Uterus (tissue), 4 donors: ENCODE data around the gene PIEZO2. TPM values are rescaled to one million over a fixed set of nuclear protein-coding genes. Genes with fewer than 3 reads are reported as not detected.

Experiments
- DNase-seq, 2 donors: peaks; one replicate each; pipeline ENCODE4 v3.0.0-alpha.2; 2019 to 2020
- H3K27ac ChIP-seq, 2 donors: fragments of 200-600 bp; sonication (generic); 1 replicate in 1 of 2; 2 replicates in 1 of 2; pipeline ENCODE4 v1.5.1; 2016 to 2018
- H3K27me3 ChIP-seq, 2 donors: fragments of 200-600 bp; sonication (generic); one replicate each; pipeline ENCODE4 v1.5.1; 2018 to 2019; ENCODE audit warnings: control low read depth in 1 of 2
- H3K36me3 ChIP-seq, 2 donors: fragments of 200-600 bp; sonication (generic); one replicate each; pipeline ENCODE4 v1.5.1; 2019; ENCODE audit warnings: control low read depth in 1 of 2
- H3K4me1 ChIP-seq, 2 donors: fragments of 200-600 bp; sonication (generic); one replicate each; pipeline ENCODE4 v1.5.1; 2018 to 2019; ENCODE audit warnings: control low read depth in 1 of 2
- H3K4me3 ChIP-seq, 2 donors: fragments of 200-600 bp; sonication (generic); 1 replicate in 1 of 2; 2 replicates in 1 of 2; pipeline ENCODE4 v1.5.1; 2018 to 2019; ENCODE audit warnings: mild to moderate bottlenecking in 1 of 2
- H3K9me3 ChIP-seq, 2 donors: fragments of 200-600 bp; sonication (generic); one replicate each; pipeline ENCODE4 v1.5.1; 2019; ENCODE audit warnings: control low read depth in 1 of 2
- POLR2A ChIP-seq, 2 donors: fragments of 450-650 bp; IDR thresholded peaks; one replicate each; pipeline ENCODE4 v1.6.1; 2016; ENCODE audit warnings: antibody characterized with exemption in 2 of 2, mild to moderate bottlenecking in 1 of 2, moderate library complexity in 1 of 2
- intact Hi-C: fragments of 100-400 bp; cut with DNase I; formaldehyde crosslinking; loops from one replicate; pipeline ENCODE4 v1.15.1; 2023; ENCODE audit warnings: low total_unique reads
- total RNA-seq, 4 donors: library from RNA; depleted of rRNA in 3 of 4; stranded (reverse); fragments of >200 nt in 3 of 4; gene quantifications; one replicate each; pipeline versions ENCODE4 v1.1.0 to v1.2.4, GENCODE V29; 2014 to 2023
- TF ChIP-seq, protein P1 (sequence below), 4 experiments: fragments of 200-600 bp in 2 of 4; fragments of 450-650 bp in 2 of 4; sonication (generic) in 2 of 4; IDR thresholded peaks; one replicate each; pipeline ENCODE4 v1.5.1; 2016 to 2019; ENCODE audit warnings: antibody characterized with exemption in 4 of 4, mild to moderate bottlenecking in 2 of 4, moderate library complexity in 1 of 4
- donor health status: DM: yes; HTN: yes; CAD: no.

Gene PIEZO2
- total RNA-seq, 4 donors from 2014 or later = 1.8 to 42.8 (median 5.6) TPM

DNA sequence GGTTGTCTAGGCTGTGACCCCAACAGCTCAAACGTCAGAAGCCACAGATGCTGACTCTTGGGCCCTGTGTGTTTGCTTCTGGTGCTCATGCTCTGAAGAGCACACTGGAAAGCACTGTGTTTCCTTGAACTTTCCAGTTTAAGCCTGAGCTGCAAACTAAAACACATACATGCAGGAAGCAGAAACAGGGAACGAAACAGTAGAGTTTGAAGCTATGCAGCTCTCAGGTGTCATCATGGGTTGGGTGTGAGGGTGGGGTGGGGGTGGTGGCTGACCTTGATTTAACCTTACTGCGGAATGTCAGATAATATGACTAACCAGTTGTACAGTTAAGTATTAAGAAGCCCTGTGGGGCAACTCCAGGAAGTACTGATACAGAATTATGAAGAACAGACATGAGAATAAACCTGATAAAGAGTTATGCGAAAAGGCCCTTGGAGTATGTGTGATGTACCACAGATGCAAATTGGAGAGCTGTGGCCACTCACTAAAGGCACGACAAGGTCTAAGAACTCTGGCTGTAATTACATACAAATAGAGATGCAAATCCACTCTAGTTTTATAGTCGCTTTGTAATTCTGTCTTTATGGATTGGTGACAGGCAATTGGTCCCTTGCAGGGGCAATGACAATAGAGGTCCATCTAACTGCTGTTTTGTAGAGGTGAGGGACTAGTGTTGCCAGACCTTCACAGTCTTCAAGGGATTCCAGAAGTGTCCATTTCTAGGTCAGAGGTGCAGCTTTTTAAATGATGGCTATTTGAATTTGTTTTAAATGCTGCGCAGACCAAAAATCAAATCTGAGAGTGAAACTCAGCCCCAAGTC is 350.4 kb downstream of the PIEZO2 start:
- no peaks in the 10 kb centered on the region for H3K27me3 ChIP-seq
- no peaks in the 10 kb centered on the region for H3K36me3 ChIP-seq
- intact Hi-C loops = no loop called here
- no peak overlapping the region for H3K27ac ChIP-seq
- no peak for DNase-seq
- H3K9me3 ChIP-seq = no peaks in the 10 kb centered on the region
- H3K4me3 ChIP-seq = no peak overlapping the region
- TF ChIP-seq POLR2A (IDR thresholded peaks at IDR 0.05) = no peak
- TF ChIP-seq, protein P1, sequence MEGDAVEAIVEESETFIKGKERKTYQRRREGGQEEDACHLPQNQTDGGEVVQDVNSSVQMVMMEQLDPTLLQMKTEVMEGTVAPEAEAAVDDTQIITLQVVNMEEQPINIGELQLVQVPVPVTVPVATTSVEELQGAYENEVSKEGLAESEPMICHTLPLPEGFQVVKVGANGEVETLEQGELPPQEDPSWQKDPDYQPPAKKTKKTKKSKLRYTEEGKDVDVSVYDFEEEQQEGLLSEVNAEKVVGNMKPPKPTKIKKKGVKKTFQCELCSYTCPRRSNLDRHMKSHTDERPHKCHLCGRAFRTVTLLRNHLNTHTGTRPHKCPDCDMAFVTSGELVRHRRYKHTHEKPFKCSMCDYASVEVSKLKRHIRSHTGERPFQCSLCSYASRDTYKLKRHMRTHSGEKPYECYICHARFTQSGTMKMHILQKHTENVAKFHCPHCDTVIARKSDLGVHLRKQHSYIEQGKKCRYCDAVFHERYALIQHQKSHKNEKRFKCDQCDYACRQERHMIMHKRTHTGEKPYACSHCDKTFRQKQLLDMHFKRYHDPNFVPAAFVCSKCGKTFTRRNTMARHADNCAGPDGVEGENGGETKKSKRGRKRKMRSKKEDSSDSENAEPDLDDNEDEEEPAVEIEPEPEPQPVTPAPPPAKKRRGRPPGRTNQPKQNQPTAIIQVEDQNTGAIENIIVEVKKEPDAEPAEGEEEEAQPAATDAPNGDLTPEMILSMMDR (IDR thresholded peaks at IDR 0.05) = no peak
- no peaks in the 10 kb centered on the region for H3K4me1 ChIP-seq

DNA sequence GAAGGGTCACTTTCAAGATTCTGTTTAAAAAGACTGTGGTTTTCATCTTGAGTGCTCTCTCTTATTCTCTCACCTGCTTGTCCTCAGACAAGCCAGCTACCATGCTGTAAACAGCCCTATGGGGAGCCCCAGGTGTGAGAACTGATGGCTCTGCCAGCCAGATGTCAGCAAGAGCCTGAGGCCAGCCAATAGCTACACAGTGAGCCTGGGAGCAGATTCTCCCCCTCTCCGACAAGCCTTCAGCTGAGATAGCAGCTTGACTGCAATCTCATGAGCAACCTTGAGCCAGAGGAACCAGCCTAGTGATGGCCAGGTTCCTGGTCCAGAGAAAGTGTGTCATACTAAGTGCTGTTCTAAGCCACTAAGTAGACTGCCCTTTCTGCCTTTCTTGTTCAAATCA is 351.5 kb downstream of the PIEZO2 start:
- H3K27me3 ChIP-seq = no peaks in the 10 kb centered on the region
- no peaks in the 10 kb centered on the region for H3K36me3 ChIP-seq

DNA sequence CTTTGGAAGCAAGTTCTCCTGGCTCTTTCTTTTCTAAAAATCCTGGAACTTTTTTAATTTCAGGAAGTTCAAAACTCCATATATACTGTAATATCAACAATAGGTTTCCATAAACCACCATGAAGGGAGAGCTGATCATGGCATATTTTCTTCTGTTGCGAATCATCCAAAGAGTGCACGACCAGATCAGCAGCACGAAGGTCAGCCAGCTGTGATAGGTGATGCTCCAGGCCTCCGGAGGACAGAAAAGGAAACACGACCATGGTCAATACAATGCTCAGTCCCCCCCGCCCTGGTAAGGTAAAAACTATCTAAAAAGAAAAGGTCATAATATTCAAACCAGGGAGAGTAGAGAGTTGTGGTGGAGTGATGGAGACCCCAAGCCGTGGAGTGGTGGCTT is 354.6 kb downstream of the PIEZO2 start:
- no peak for DNase-seq
- no peak overlapping the region for H3K4me3 ChIP-seq
- intact Hi-C loops = no loop called here
- no peaks in the 10 kb centered on the region for H3K9me3 ChIP-seq
- no peaks in the 10 kb centered on the region for H3K27me3 ChIP-seq
- no peaks in the 10 kb centered on the region for H3K36me3 ChIP-seq
- TF ChIP-seq, protein P1 (IDR thresholded peaks at IDR 0.05) = no peak
- no peak for TF ChIP-seq POLR2A (IDR thresholded peaks at IDR 0.05)
- no peak overlapping the region for H3K27ac ChIP-seq
- H3K4me1 ChIP-seq = no peaks in the 10 kb centered on the region

More for the DNA sequence above, 351.5 kb downstream of the PIEZO2 start:
- Histone ChIP-seq H3K9me3 (no peaks in the 10 kb centered on the region), H3K4me1 (no peaks in the 10 kb centered on the region), H3K4me3 (no peak overlapping the region), H3K27ac (no peak overlapping the region)
- DNase-seq = no peak
- intact Hi-C loops = no loop called here
- TF ChIP-seq, protein P1 (IDR thresholded peaks at IDR 0.05) = no peak
- no peak for TF ChIP-seq POLR2A (IDR thresholded peaks at IDR 0.05)

DNA sequence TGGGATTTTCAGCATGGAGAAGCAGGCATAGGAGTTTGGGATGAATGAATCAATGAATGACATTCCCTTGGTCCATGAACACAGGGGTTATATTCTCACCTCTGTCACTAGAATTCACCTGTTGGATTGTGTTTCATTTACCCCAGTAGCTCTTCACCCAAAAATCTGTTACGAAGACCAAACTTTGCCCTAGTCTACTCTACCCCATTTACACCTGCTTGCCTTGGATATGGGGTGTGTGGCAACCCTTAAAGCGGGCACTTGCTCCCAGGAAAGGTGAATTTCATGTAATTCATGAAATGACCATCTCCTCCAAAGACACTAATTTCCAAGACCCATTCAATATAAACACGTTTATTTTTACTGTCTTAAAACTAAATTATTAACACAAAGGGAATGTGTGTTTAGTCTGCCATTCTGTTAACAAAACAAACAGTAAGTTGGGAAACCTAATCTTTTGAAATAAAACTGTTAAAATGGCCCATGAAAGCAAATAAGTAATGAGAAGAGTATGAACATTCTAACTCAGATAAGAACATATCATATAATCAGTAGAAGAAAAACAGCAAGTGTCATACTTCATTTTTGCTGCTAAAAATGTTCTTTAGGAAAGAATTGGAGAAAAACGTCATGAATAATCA is 355.5 kb downstream of the PIEZO2 start:
- H3K27me3 ChIP-seq = no peaks in the 10 kb centered on the region
- H3K36me3 ChIP-seq = no peaks in the 10 kb centered on the region
- TF ChIP-seq, protein P1 (IDR thresholded peaks at IDR 0.05) = no peak
- no peak for TF ChIP-seq POLR2A (IDR thresholded peaks at IDR 0.05)
- H3K9me3 ChIP-seq = no peaks in the 10 kb centered on the region
- no peak for DNase-seq
- H3K4me3 ChIP-seq = no peak overlapping the region
- no peak overlapping the region for H3K27ac ChIP-seq
- intact Hi-C loops = no loop called here
- H3K4me1 ChIP-seq = no peaks in the 10 kb centered on the region

DNA sequence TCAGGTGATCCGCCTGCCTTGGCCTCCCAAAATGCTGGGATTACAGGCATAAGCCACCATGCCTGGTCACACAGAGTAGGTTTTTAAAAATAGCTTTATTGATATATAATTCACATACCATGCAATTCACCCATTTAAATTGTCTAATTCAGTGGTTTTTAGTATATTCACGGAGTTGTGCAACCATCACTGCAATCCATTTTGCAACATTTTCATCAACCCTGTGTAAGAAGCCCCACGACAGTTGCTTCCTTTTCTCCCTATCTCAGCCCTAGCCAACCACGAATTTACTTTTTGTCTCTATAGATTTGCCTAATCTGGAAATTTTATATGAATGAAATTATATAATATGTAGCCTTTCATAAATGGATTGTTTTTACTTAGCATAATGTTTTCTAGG is 357.2 kb downstream of the PIEZO2 start:
- Histone ChIP-seq H3K27ac (no peak overlapping the region), H3K4me1 (no peaks in the 10 kb centered on the region), H3K27me3 (no peaks in the 10 kb centered on the region), H3K36me3 (no peaks in the 10 kb centered on the region), H3K9me3 (no peaks in the 10 kb centered on the region), H3K4me3 (no peak overlapping the region)
- no peak for DNase-seq
- intact Hi-C loops = no loop called here
- TF ChIP-seq, protein P1 (IDR thresholded peaks at IDR 0.05) = no peak
- no peak for TF ChIP-seq POLR2A (IDR thresholded peaks at IDR 0.05)
